ENCODE results near the gene MXD1. TPM values are rescaled to one million over a fixed set of nuclear protein-coding genes. Genes with fewer than 3 reads are reported as not detected.

Gene MXD1
- total and polyA plus RNA-seq, 9 of the 15 experiments (the other 6 are each of a cell fraction or from before 2014, with no cell fraction given) = 6.7 to 35.9 (median 11.0) TPM

DNA sequence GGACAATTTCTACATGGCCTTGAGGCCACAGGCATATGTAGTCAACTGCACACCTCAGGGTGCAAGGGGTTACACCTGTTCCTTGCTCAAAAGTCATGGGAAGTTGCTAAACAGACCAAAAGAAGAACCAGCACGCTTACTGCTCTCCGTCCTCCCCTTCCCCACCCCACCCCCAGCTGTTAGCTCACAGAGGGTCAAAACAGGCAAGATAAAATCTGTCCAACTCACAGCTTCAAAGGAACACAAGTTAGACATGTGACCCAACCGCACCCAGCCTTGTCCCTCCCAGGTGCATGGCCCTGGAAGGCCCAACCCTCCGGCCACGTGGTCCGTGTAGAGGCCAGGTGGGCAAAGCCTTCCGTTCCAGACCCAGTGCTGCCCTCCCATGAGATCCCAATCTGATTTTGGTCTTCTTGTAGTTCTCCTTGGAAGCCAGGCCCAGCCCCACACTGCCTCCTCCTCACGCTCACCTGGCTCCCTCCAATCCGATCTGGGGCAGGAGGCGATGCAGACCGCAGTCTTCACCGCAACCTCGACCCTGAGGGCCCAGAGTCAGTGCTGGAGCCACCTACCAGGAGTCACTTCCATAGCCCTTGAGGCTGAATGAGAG is 61.0 kb downstream of the MXD1 start (continued):
- no peak for TF ChIP-seq SAFB2 (IDR thresholded peaks at IDR 0.05; ENCODE audit: borderline replicate concordance, low read depth, low read length, severe bottlenecking)
- peak; percentile 66; the same call in 1 of the 2 replicates for TF ChIP-seq NBN (IDR thresholded peaks at IDR 0.05; ENCODE audit: low read depth)
- TF ChIP-seq CBX3 (IDR thresholded peaks at IDR 0.05; ENCODE audit: borderline replicate concordance in 1 of 2, low read length in 2 of 2) = peak in 1 of 2 experiments; percentile 66; a peak in 1 of 3 replicates
- TF ChIP-seq GABPB2 (CRISPR knock-in tag; conservative IDR thresholded peaks at IDR 0.05) = no peak
- TF ChIP-seq, protein P1, sequence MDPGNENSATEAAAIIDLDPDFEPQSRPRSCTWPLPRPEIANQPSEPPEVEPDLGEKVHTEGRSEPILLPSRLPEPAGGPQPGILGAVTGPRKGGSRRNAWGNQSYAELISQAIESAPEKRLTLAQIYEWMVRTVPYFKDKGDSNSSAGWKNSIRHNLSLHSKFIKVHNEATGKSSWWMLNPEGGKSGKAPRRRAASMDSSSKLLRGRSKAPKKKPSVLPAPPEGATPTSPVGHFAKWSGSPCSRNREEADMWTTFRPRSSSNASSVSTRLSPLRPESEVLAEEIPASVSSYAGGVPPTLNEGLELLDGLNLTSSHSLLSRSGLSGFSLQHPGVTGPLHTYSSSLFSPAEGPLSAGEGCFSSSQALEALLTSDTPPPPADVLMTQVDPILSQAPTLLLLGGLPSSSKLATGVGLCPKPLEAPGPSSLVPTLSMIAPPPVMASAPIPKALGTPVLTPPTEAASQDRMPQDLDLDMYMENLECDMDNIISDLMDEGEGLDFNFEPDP (CRISPR knock-in tag; IDR thresholded peaks at IDR 0.05) = 0 out of 2 replicates have a peak, but pooled peaks have one; percentile 13
- no peak for TF ChIP-seq ZNF778 (CRISPR knock-in tag; IDR thresholded peaks at IDR 0.05)
- no peak for TF ChIP-seq LARP7 (IDR thresholded peaks at IDR 0.05)
- TF ChIP-seq, protein P2, sequence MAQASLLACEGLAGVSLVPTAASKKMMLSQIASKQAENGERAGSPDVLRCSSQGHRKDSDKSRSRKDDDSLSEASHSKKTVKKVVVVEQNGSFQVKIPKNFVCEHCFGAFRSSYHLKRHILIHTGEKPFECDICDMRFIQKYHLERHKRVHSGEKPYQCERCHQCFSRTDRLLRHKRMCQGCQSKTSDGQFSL (CRISPR knock-in tag; IDR thresholded peaks at IDR 0.05) = 0 out of 2 replicates have a peak, but pooled peaks have one; percentile 44
- TF ChIP-seq, protein P2 (tag; IDR thresholded peaks at IDR 0.05) = peak in 1 of 2 experiments; percentile 48; a peak in 2 of 4 replicates
- no peak for TF ChIP-seq ARHGAP35 (IDR thresholded peaks at IDR 0.05; ENCODE audit: partially characterized antibody)
- TF ChIP-seq MYNN (IDR thresholded peaks at IDR 0.05) = peak; percentile 78
- TF ChIP-seq MYNN (CRISPR knock-in tag; IDR thresholded peaks at IDR 0.05) = no peak
- TF ChIP-seq, protein P3, sequence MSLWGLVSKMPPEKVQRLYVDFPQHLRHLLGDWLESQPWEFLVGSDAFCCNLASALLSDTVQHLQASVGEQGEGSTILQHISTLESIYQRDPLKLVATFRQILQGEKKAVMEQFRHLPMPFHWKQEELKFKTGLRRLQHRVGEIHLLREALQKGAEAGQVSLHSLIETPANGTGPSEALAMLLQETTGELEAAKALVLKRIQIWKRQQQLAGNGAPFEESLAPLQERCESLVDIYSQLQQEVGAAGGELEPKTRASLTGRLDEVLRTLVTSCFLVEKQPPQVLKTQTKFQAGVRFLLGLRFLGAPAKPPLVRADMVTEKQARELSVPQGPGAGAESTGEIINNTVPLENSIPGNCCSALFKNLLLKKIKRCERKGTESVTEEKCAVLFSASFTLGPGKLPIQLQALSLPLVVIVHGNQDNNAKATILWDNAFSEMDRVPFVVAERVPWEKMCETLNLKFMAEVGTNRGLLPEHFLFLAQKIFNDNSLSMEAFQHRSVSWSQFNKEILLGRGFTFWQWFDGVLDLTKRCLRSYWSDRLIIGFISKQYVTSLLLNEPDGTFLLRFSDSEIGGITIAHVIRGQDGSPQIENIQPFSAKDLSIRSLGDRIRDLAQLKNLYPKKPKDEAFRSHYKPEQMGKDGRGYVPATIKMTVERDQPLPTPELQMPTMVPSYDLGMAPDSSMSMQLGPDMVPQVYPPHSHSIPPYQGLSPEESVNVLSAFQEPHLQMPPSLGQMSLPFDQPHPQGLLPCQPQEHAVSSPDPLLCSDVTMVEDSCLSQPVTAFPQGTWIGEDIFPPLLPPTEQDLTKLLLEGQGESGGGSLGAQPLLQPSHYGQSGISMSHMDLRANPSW (CRISPR knock-in tag; IDR thresholded peaks at IDR 0.05) = no peak
- TF ChIP-seq MEF2D (tag; conservative IDR thresholded peaks at IDR 0.05; ENCODE audit: low read depth) = peak; percentile 85
- TF ChIP-seq, protein P4, sequence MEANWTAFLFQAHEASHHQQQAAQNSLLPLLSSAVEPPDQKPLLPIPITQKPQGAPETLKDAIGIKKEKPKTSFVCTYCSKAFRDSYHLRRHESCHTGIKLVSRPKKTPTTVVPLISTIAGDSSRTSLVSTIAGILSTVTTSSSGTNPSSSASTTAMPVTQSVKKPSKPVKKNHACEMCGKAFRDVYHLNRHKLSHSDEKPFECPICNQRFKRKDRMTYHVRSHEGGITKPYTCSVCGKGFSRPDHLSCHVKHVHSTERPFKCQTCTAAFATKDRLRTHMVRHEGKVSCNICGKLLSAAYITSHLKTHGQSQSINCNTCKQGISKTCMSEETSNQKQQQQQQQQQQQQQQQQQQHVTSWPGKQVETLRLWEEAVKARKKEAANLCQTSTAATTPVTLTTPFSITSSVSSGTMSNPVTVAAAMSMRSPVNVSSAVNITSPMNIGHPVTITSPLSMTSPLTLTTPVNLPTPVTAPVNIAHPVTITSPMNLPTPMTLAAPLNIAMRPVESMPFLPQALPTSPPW (CRISPR knock-in tag; IDR thresholded peaks at IDR 0.05) = peak; percentile 84
- TF ChIP-seq, protein P5, sequence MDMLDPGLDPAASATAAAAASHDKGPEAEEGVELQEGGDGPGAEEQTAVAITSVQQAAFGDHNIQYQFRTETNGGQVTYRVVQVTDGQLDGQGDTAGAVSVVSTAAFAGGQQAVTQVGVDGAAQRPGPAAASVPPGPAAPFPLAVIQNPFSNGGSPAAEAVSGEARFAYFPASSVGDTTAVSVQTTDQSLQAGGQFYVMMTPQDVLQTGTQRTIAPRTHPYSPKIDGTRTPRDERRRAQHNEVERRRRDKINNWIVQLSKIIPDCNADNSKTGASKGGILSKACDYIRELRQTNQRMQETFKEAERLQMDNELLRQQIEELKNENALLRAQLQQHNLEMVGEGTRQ (CRISPR knock-in tag; IDR thresholded peaks at IDR 0.05) = peak; percentile 92
- TF ChIP-seq ZNF134 (CRISPR knock-in tag; conservative IDR thresholded peaks at IDR 0.05) = peak; percentile 61; the same call in 1 of the 2 replicates
- peak; percentile 74 for TF ChIP-seq CBFA2T3 (IDR thresholded peaks at IDR 0.05)
- TF ChIP-seq ZFX (CRISPR knock-in tag; IDR thresholded peaks at IDR 0.05) = peak; percentile 95
- peak; percentile 83 for TF ChIP-seq SOX6 (IDR thresholded peaks at IDR 0.05)
- no peak for TF ChIP-seq TARDBP (IDR thresholded peaks at IDR 0.05)

All from K562 (cell line).